Measurements from ENCODE around the gene P2RY8.
"Not testable (repeated sequence)": the region's sequence is repeated elsewhere in the genome, so short reads cannot be mapped to it uniquely, and the experiment has no call there.

Gene P2RY8

DNA sequence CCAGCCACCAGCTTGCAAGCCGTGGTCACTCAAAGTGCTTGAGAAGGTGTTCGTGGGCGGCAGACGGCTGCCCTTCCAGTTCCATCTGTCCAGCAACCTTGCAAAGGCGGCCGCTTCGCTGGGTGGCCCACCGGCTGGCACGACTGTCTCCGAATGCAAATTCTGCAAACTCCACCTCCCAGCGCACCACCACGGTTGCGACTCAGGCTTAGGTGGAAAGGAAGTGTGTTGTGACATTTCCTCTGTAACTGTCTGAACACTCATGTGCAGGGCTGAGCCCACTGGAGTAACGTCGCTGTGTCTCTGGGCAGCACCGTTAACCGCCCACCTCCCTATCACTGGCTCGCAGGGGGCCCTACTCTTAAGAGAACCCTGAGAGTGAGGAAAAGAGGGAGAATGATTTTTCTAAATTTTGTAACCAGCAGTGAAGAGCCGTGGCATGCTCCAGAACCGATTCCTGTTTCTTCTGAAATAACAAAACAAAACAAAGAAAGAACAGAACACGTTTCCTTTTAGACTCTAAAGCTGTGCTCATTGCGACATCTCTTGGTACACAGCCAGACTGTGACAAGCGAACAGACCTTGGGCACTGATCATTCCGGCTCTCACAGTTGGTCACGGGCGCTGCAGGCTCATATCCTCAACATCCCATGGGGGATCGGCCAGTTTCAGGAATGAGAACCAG, at the start of gene P2RY8:
Gene P2RY8, minus strand, starts transcription at position 155 of the 685 bp plus-strand sequence. CDS start 70,627 bp downstream, outside the sequence.
- DNase-seq, result peak; percentile 26

DNA sequence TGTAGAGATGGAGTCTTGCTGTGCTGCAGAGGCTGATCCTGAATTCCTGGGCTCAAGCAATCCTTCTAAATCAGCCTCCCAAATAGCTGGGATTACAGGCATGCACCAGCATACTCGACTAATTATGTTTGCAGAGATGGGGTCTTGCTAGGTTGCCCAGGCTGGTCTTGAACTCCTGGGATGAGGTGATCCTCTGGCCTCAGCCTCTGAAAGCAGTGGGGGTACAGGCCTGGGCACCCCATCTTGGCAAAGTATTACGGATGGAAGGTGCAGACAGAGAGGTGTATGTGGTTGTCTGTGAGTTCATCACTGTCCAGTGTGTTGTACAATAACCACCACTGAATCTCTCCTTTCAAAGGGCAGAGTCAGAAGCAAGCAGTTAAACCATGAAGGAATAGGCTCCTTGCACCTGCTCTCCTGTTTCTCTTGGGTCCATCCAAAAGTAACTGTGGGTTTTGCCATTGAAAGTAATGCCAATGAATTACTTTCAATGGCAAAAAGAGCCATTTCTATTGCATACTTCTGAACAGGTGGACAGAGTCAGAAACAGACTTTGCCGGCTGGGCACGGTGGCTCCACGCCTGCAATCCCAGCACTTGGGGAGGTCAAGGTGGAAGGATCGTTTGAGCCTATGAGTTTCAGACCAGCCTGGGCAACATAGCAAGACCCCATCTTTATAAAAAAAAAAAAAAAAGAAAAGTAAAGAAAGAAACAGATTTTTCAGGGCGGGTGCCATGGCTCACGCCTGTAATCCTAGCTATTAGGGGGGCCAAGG, 47.4 kb upstream of the P2RY8 start:
- DNase-seq, result no peak

DNA sequence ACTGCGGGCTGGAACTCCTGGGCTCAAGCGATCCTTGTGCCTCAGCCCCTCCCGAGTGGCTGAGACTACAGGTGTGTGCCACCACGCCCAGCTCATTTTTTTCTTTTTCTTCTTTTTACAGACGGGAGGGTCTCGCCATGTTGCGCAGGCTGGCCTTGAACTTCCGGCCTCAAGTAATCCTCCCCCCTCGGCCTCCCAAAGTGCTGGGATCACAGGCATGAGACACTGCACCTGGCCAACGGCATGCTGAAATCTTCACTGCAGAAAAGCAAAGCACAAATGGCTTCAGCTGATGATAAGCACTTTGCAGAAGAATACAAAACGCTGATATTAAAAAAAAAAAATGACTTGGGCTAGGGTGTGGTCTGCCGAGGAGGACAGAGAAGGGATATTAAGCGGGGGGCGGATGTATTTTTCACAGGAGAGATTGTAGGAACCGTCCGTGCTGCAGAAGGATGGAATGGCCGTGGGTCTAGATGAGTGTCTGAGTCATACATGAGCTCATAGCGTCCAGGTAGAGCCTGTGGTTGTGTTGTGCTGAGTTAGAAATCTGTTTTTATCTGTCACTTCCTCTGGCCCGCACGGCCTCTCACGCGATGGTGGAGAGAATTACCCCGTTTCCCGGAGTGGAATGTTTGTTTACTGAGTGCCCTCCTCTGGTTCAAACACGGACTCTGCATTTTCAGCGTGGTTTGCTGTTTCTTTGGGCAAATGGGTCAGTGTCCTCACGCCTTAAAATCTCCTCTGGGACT, 45.9 kb upstream of the P2RY8 start:
- DNase-seq, result no peak

GRCh38 chrX:1581132-1581531, 44.1 kb upstream of the P2RY8 start:
- DNase-seq, result no peak

- no peak for DNase-seq
Observed at GRCh38 chrX:1578511-1579173, 41.7 kb upstream of the P2RY8 start.

GRCh38 chrX:1577845-1578244, 40.9 kb upstream of the P2RY8 start:
- DNase-seq, result no peak

- DNase-seq, result no peak
Observed at GRCh38 chrX:1576201-1576992, 39.4 kb upstream of the P2RY8 start.

DNA sequence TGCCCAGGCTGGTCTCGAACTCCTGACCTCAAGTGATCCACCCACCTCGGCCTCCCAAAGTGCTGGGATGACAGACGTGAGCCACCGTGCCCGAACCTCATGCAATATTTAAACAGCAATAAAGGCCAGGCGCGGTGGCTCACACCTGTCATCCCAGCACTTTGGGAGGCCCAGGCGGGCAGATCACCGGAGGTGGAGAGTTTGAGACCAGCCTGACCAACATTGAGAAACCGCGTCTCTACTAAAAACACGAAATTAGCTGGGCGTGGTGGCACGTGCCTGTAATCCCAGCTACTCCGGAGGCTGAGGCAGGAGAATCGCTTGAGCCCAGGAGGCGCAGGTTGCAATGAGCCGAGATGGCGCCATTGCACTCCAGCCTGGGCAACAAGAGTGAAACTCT, 37.2 kb upstream of the P2RY8 start:
- not testable (repeated sequence) for DNase-seq

DNA sequence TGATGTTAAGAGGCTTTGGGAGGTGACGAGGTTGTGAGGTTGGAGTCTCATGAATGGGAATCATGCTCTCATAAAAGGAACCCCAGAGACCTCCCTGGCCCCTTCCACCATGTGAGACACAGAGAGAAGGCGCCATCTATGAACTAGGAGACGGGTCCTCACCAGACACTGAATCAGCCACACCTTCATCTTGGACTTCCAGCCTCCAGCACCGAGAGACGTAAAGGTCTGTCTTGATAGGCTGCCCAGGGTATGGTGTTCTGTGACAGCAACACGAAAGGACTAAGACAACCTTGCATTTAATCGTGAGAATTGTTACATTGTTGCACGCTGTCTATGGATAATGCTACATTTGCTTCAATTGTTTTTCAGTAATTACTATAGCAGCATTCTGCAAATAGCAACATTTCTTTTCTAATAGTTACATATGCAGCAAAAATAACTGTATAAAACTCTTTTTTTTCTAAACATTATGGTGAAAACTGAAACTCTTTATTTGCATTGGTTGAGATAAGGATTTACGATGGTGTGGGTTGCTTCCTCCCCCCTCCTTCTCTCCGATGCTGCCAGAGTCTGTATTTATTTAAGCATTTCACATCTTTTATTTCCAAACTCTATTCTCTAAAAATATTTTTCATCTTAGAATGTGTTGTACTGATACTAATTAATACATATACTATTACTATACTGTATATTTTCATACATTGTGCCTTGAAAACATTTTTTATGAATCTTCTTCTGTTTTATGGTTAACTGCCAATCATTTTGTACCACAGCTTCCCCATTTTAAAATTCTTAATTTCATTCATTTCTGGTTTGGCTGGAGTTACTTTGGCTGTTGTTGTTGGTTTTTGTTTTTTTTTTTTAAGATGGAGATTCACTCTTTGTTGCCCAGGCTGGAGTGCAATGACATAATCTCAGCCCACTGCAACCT, 28.0 kb upstream of the P2RY8 start:
- DNase-seq, result no peak

GRCh38 chrX:1564077-1564476, 27.1 kb upstream of the P2RY8 start:
- not testable (repeated sequence) for DNase-seq

DNA sequence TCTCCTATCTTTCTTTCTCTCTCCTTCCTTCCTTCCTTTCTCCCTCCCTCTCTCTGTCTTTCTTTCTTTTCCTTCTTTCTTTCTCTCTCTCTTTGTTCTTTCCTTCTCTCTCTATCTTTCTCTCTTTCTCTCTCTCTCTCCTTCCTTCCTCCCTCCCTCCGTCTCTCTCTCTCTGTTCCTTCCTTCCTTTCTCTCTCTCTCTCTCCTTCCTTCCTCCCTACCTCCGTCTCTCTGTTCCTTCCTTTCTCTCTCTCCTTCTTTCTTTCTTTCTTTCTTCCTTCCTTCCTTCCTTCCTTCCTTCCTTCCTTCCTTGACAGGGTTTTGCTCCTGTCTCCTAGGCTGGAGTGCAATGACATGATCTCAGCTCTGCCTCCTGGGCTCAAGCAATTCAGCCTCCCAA, 24.2 kb upstream of the P2RY8 start:
- no peak for DNase-seq

GRCh38 chrX:1558761-1559468, 21.9 kb upstream of the P2RY8 start:
- no peak for DNase-seq

DNA sequence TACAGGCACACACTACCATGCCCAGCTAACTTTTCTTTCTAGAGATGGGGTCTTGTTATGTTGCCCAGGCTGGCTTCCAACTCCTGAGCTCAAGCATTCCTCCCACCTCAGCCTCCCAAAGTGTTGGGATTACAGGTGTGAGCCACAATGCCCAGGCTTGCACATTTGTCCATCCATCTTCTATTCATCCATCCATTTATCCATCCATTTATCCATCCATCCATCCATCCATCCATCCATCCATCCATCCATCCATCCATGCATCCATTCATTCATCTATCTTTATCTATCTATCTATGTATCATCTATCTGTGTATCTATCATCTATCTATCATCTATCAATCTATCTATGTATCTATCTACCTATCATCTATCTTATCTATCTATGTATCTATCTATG, 20.5 kb upstream of the P2RY8 start:
- not testable (repeated sequence) for DNase-seq

DNA sequence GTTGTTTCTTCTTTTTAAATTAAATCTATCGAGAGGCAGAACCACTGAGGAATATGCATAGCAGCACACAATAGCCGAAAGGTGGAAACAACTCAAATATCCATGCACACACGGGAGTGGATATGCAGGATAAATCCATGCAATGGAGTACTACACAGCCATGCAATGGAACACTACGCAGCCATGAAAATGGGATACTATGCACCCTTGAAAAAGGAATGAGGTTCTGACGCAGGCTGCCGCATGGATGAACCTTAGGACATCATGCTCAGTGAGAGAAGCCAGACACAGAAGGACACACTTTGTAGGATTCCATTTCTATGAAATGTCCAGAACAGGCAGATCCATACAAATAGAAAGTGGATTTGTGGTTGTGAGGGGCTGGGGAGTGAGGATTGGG, 18.4 kb upstream of the P2RY8 start:
- no peak for DNase-seq

GRCh38 chrX:1554469-1555210, 17.7 kb upstream of the P2RY8 start:
- no peak for DNase-seq

- DNase-seq, result no peak
Observed at GRCh38 chrX:1551959-1552546, 15.1 kb upstream of the P2RY8 start.

GRCh38 chrX:1546691-1547251, 9.8 kb upstream of the P2RY8 start:
- DNase-seq, result no peak

DNA sequence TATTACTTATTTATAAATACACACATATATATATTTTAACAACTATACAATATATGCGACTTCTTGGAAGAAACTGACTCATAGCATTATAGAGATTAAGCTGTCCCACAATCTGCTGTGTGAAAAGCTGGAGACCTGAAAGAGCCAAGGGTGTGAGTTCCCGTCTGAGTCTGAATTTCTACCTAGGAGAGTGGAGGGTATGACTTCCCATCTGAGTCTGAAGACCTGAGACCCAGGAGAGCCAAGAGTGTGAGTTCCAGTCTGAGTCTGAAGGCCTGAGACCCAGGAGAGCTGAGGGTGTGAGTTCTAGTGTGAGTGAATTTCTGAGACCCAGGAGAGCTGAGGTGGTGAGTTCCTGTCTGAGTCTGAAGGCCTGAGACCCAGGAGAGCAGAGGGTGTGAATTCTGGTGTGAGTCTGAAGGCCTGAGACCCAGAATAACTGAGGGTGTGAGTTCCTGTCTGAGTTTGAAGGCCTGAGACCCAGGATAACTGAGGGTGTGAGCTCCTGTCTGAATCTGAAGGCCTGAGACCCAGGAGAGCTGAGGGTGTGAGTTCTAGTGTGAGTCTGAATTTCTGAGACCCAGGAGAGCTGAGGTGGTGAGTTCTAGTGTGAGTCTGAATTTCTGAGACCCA, 8.9 kb upstream of the P2RY8 start:
- no peak for DNase-seq
